ENCODE measurements around the gene VIL1. TPM values are rescaled to one million over a fixed set of nuclear protein-coding genes. Genes with fewer than 3 reads are reported as not detected.

The VIL1 gene
- total RNA-seq: 1 to 10 TPM; 1.5 to 1.8 (median 1.6) TPM
- 2.1 TPM for total RNA-seq (2013)

- H3K4me1 Mint-ChIP-seq: no peaks in the 10 kb centered on the region
Measured at GRCh38 chr2:218418717-218419458, at the start of gene VIL1. Gene VIL1 (plus strand): TSS chr2:218419123. CDS start chr2:218423779, 4,656 bp downstream.

GRCh38 chr2:218369330-218369729 is 49.6 kb upstream of the VIL1 start:
- no peaks in the 10 kb centered on the region for H3K9me3 Mint-ChIP-seq
- H3K4me3 ChIP-seq (ENCODE audit: low read length): no peak overlapping the region
- H3K27ac Mint-ChIP-seq: peak overlapping the region; percentile 10 to 92
- 61% methylated on average over 1 of the region's 2 CpGs for WGBS (ENCODE audit: insufficient coverage)
- peak overlapping the region; percentile 87 for H3K4me3 Mint-ChIP-seq
- H3K27me3 Mint-ChIP-seq (ENCODE audit: low read depth in 2 of 2): no peaks in the 10 kb centered on the region
- ATAC-seq (no peak), DNase-seq (peak in 1 of 2 donors; percentile 16)
- no peaks in the 10 kb centered on the region for H3K9me3 ChIP-seq (ENCODE audit: control insufficient read depth, insufficient read depth, low read length)
- no peak for TF ChIP-seq CTCF (IDR thresholded peaks at IDR 0.05)
- H3K27me3 ChIP-seq (ENCODE audit: control insufficient read depth, insufficient read depth, low read length): no peaks in the 10 kb centered on the region
- peaks cover 12 to 14% of the 10 kb centered on the region in 2 donors for H3K4me1 Mint-ChIP-seq
- intact Hi-C loops (cut with micrococcal nuclease): no loop called here
- H3K36me3 Mint-ChIP-seq: no peaks in the 10 kb centered on the region
- H3K27ac ChIP-seq (ENCODE audit: low read length): peak overlapping the region; percentile 6
- H3K36me3 ChIP-seq (ENCODE audit: control insufficient read depth, insufficient read depth, low read length): no peaks in the 10 kb centered on the region
- peaks cover 36% of the 10 kb centered on the region for H3K4me1 ChIP-seq (ENCODE audit: control insufficient read depth, insufficient read depth, low read length)

More at GRCh38 chr2:218418717-218419458, at the start of gene VIL1:
- ATAC-seq: no peak
- Mint-ChIP-seq H3K27me3 (ENCODE audit: low read depth in 2 of 2) (no peaks in the 10 kb centered on the region), H3K27ac (no peak within 1 kb of the TSS), H3K36me3 (no peaks in the 10 kb centered on the region), H3K4me3 (no peak within 1 kb of the TSS), H3K9me3 (no peaks in the 10 kb centered on the region)
- Histone ChIP-seq H3K36me3 (ENCODE audit: control insufficient read depth, insufficient read depth, low read length) (no peaks in the 10 kb centered on the region), H3K4me1 (ENCODE audit: control insufficient read depth, insufficient read depth, low read length) (no peaks in the 10 kb centered on the region), H3K27ac (ENCODE audit: low read length) (no peak within 1 kb of the TSS), H3K4me3 (ENCODE audit: low read length) (no peak within 1 kb of the TSS), H3K27me3 (ENCODE audit: control insufficient read depth, insufficient read depth, low read length) (no peaks in the 10 kb centered on the region), H3K9me3 (ENCODE audit: control insufficient read depth, insufficient read depth, low read length) (no peaks in the 10 kb centered on the region)
- intact Hi-C loops (cut with micrococcal nuclease): no loop called here
- no peak for TF ChIP-seq CTCF (IDR thresholded peaks at IDR 0.05)
- no peak for DNase-seq
- 95% methylated on average over 9 of the region's 9 CpGs for WGBS (ENCODE audit: insufficient coverage)

GRCh38 chr2:218370410-218371063 is 48.4 kb upstream of the VIL1 start:
- Mint-ChIP-seq H3K36me3 (no peaks in the 10 kb centered on the region), H3K27me3 (ENCODE audit: low read depth in 2 of 2) (no peaks in the 10 kb centered on the region), H3K9me3 (no peaks in the 10 kb centered on the region), H3K4me1 (peaks cover 12 to 14% of the 10 kb centered on the region in 2 donors), H3K4me3 (no peak overlapping the region), H3K27ac (peak overlapping the region in 1 of 2 donors; percentile 92)
- Histone ChIP-seq H3K27me3 (ENCODE audit: control insufficient read depth, insufficient read depth, low read length) (no peaks in the 10 kb centered on the region), H3K9me3 (ENCODE audit: control insufficient read depth, insufficient read depth, low read length) (no peaks in the 10 kb centered on the region), H3K4me3 (ENCODE audit: low read length) (no peak overlapping the region), H3K4me1 (ENCODE audit: control insufficient read depth, insufficient read depth, low read length) (peaks cover 36% of the 10 kb centered on the region), H3K27ac (ENCODE audit: low read length) (peak overlapping the region; percentile 49), H3K36me3 (ENCODE audit: control insufficient read depth, insufficient read depth, low read length) (no peaks in the 10 kb centered on the region)
- no peak for TF ChIP-seq CTCF (IDR thresholded peaks at IDR 0.05)
- no peak for ATAC-seq
- no peak for DNase-seq
- intact Hi-C loops (cut with micrococcal nuclease): no loop called here
- WGBS (ENCODE audit: insufficient coverage): 92% methylated on average over 11 of the region's 11 CpGs

Data from natural killer cell (primary cell).